Epithelial cell of proximal tubule (primary cell): ENCODE results near the gene GRHPR. TPM values are rescaled to one million over a fixed set of nuclear protein-coding genes. Genes with fewer than 3 reads are reported as not detected.
"Not testable (repeated sequence)": the region's sequence is repeated elsewhere in the genome, so short reads cannot be mapped to it uniquely, and the experiment has no call there.

Experiments used
- DNase-seq: peaks from one replicate; pipeline ENCODE4 v3.0.0-alpha.2; 2011; ENCODE audit warnings: low read depth
- H3K4me3 ChIP-seq: 2 replicates; pipeline ENCODE4 v1.5.1; 2011; ENCODE audit warnings: low read depth, mild to moderate bottlenecking, low read length
- total RNA-seq: library from RNA; depleted of rRNA; stranded (reverse); fragments of >200 nt; gene quantifications from 2 replicates; pipeline ENCODE4 v1.2.3, GENCODE V29; 2015
- TF ChIP-seq, protein P1 (sequence below): conservative IDR thresholded peaks from 2 replicates; pipeline ENCODE4 v1.5.1; 2012; ENCODE audit warnings: low read depth, mild to moderate bottlenecking, low read length

Gene GRHPR
- total RNA-seq, 1 donor from 2014 or later: 138 TPM

GRCh38 chr9:37383876-37384746 is 38.4 kb upstream of the GRHPR start:
- H3K4me3 ChIP-seq: no peak overlapping the region
- TF ChIP-seq, protein P1, sequence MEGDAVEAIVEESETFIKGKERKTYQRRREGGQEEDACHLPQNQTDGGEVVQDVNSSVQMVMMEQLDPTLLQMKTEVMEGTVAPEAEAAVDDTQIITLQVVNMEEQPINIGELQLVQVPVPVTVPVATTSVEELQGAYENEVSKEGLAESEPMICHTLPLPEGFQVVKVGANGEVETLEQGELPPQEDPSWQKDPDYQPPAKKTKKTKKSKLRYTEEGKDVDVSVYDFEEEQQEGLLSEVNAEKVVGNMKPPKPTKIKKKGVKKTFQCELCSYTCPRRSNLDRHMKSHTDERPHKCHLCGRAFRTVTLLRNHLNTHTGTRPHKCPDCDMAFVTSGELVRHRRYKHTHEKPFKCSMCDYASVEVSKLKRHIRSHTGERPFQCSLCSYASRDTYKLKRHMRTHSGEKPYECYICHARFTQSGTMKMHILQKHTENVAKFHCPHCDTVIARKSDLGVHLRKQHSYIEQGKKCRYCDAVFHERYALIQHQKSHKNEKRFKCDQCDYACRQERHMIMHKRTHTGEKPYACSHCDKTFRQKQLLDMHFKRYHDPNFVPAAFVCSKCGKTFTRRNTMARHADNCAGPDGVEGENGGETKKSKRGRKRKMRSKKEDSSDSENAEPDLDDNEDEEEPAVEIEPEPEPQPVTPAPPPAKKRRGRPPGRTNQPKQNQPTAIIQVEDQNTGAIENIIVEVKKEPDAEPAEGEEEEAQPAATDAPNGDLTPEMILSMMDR: no peak
- DNase-seq: no peak

GRCh38 chr9:37385286-37385685 is 37.2 kb upstream of the GRHPR start:
- TF ChIP-seq, protein P1: no peak
- no peak overlapping the region for H3K4me3 ChIP-seq
- no peak for DNase-seq

GRCh38 chr9:37386988-37387387 is 35.5 kb upstream of the GRHPR start:
- TF ChIP-seq, protein P1: no peak
- no peak for DNase-seq
- H3K4me3 ChIP-seq: no peak overlapping the region

DNA sequence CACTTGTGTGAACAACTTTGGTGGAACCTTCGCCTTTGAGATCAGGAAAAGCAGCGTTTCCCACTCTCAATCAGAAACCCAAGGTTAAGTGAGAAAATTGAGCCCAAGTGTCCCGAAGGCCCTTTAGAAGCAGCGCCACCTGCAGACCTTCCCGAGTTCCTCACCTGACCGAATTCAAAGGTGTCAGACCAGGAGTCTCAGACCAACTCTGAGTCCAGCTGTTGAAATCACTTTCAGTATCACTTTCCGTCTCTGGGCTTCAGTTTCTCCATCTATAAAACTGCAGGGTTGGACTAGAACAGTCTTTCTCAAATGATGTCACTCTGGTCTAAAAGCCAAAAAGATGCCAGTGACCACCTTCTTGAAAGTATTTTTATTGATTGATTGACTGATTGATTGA is 31.7 kb upstream of the GRHPR start:
- TF ChIP-seq, protein P1: peak; percentile 67
- DNase-seq: no peak
- no peak overlapping the region for H3K4me3 ChIP-seq

DNA sequence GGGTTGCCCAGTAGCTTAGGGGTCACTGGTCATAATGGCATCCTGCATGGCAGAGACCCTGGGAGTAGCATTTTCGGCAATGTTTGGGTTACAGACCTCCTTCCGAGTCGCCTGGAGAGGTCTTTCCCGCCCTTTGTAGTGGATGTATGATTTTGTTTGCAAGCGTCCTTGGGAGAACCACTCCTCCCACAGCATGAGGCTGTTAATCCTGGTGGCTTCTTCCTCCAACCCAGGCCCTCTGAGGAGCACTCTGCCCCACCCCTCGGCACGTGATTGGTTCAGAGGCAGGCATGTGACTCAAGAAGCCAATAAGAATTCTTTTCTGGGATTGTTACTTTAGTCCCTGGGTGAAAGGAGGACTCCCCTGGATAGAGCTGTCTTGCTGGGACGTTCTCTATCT is 30.2 kb upstream of the GRHPR start:
- H3K4me3 ChIP-seq: no peak overlapping the region
- no peak for DNase-seq
- TF ChIP-seq, protein P1: no peak

DNA sequence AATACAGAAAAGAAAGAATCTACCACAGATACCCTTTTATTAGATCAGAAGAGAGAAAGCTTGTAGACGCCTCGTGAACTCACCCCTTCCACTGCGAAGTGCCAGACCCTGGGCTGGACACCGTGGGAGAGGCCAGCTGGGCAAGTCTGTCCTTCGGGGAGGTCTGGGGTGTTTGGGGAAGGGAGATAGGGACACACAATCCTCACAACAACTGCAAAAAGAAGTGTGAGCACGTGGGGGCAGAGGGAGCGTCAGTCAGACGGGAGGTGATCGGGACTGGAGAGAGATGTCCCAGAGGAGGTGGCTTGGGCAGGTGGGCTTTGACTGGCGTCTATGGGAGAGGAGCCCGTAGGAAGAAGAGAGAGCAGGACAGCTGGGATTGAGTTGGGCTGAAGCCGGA is 27.3 kb upstream of the GRHPR start:
- no peak overlapping the region for H3K4me3 ChIP-seq
- DNase-seq: no peak
- TF ChIP-seq, protein P1: no peak

DNA sequence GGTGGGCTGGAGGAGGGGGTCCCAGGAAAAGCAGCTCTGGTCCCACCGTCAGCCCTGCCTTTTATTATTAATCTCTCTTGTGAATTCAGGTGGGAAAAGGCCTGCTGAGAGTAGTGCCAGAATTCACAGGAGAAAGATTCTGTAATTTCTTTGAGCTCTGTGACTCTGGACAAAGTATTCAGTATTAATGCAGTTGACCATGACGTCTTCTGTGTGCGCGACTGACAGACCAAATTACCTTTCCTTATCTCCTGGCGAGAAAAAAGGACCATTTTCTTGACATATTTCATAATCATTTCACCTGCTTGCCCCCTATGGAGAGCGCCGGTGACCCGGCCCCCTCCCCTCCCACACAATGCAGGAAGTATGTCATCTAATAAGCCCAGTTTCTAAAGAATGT is 26.8 kb upstream of the GRHPR start:
- H3K4me3 ChIP-seq: no peak overlapping the region
- TF ChIP-seq, protein P1: no peak
- DNase-seq: no peak

DNA sequence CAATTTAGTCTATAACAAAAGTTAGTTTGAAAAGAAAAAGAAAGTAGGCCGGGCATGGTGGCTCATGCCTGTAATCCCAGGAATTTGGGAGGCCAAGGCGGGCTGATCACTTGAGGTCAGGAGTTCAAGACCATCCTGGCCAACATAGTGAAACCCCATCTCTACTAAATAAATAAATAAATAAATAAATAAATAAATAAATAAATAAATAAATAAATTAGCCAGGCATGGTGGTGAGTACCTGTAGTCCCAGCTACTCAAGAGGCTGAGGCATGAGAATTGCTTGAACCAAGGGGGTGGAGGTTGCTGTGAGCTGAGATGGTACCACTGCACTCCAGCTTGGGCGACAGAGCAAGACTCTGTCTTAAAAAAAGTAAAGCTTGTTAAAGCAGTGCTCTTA is 24.5 kb upstream of the GRHPR start:
- not testable (repeated sequence) for DNase-seq, H3K4me3 ChIP-seq
